Psoas muscle (tissue), 8 donors: ENCODE data around the gene MSANTD2. TPM values are rescaled to one million over a fixed set of nuclear protein-coding genes. Genes with fewer than 3 reads are reported as not detected.
"Not testable (repeated sequence)": the region's sequence is repeated elsewhere in the genome, so short reads cannot be mapped to it uniquely, and the experiment has no call there.

Experiments
- ATAC-seq, 4 donors: fragments of 200-7000 bp; cut with Tn5 transposase; one replicate each; pipeline ENCODE4 v1.9.1; 2020; ENCODE audit warnings: moderate library complexity in 3 of 4, mild to moderate bottlenecking in 2 of 4
- DNase-seq, 2 donors: peaks; one replicate each; pipeline ENCODE4 v3.0.0-alpha.2; 2020
- H3K27ac ChIP-seq: fragments of 200-600 bp; one replicate; pipeline ENCODE4 v1.8.0; 2022
- H3K27me3 ChIP-seq, 3 donors: fragments of 200-600 bp in 1 of 3; one replicate each; pipeline versions ENCODE4 v1.6.1 to v1.8.0; 2013 to 2022; ENCODE audit warnings: low read length in 2 of 3, mild to moderate bottlenecking in 2 of 3, moderate library complexity in 1 of 3; ENCODE audit not compliant: insufficient read depth in 3 of 3
- H3K36me3 ChIP-seq, 2 donors: fragments of 200-600 bp in 1 of 2; one replicate each; pipeline versions ENCODE4 v1.6.1 to v1.8.0; 2013 to 2022; ENCODE audit warnings: low read depth in 1 of 2, mild to moderate bottlenecking in 1 of 2, moderate library complexity in 1 of 2; ENCODE audit not compliant: insufficient read depth in 1 of 2
- H3K4me1 ChIP-seq: fragments of 200-600 bp; one replicate; pipeline ENCODE4 v1.8.0; 2022
- H3K4me3 ChIP-seq: fragments of 200-600 bp; one replicate; pipeline ENCODE4 v1.8.0; 2022; ENCODE audit warnings: mild to moderate bottlenecking
- H3K9me3 ChIP-seq: fragments of 200-600 bp; one replicate; pipeline ENCODE4 v1.8.0; 2022
- CTCF ChIP-seq: fragments of 200-600 bp; IDR thresholded peaks from one replicate; pipeline ENCODE4 v1.8.0; 2022; ENCODE audit warnings: antibody characterized with exemption
- WGBS, 3 donors: extraction: QIAGEN DNeasy Blood & Tissue Kit; methylation state at CpG; one replicate each; pipeline versions ENCODE4 v1.1.6 to v1.1.7; 2013; 5-methylcytosine and 5-hydroxymethylcytosine counted together
- intact Hi-C, 2 donors: fragments of 100-400 bp; cut with DNase I; formaldehyde crosslinking; loops; one replicate each; pipeline versions ENCODE4 v1.11.0 to v1.14.2; 2022
- polyA plus RNA-seq, 3 donors: library from polyadenylated mRNA; stranded (reverse); fragments of 200-250 nt; gene quantifications; one replicate each; pipeline ENCODE4 v1.2.3, GENCODE V29; 2013
- total RNA-seq, 4 donors: library from RNA; stranded (reverse); fragmentation: NEBNext Ultra II Directional in 2 of 4; extraction: Animal tissue kit (Norgen Biotek cat#: 25700) in 2 of 4; gene quantifications; one replicate each; pipeline versions ENCODE4 v1.2.1 to v1.2.4, GENCODE V29; 2021 to 2023
- donor health status: healthy with polysubstance abuse.
- donor health status: DM: no; HTN: no; CAD: no; lungs with moderate emphysema.
- donor health status: Bipolar disorder and iron deficiency.
- donor health status: healthy.
- donor health status: DM: yes; HTN: yes; CAD: no.
- donor health status: DM: no; HTN: no; CAD: no.
- donor health status: DM: no; HTN: no; CAD: no.
- donor health status: DM: yes; HTN: yes; CAD: no.

Gene MSANTD2
- total and polyA plus RNA-seq, 7 donors: 2.8 to 5.4 (median 4.0) TPM

GRCh38 chr11:124783002-124783401 is 17.2 kb downstream of the MSANTD2 start:
- WGBS, 3 donors: 90 to 98% (median 93%) methylated on average over 4 of the region's 4 CpGs
- Histone ChIP-seq H3K27me3 (no peaks in the 10 kb centered on the region), H3K36me3 (peaks cover 0 to 6% of the 10 kb centered on the region in 2 donors), H3K9me3 (no peaks in the 10 kb centered on the region), H3K4me3 (no peak overlapping the region), H3K4me1 (no peaks in the 10 kb centered on the region), H3K27ac (no peak overlapping the region)
- ATAC-seq (no peak), DNase-seq (no peak)
- intact Hi-C loops: no loop called here
- TF ChIP-seq CTCF: no peak

GRCh38 chr11:124779568-124779967 is 20.6 kb downstream of the MSANTD2 start:
- TF ChIP-seq CTCF: no peak
- WGBS, 3 donors: 62 to 69% (median 67%) methylated on average over 1 of the region's 1 CpG
- Histone ChIP-seq H3K27me3 (no peaks in the 10 kb centered on the region), H3K4me3 (no peak overlapping the region), H3K36me3 (peaks cover 0 to 6% of the 10 kb centered on the region in 2 donors), H3K27ac (no peak overlapping the region), H3K9me3 (no peaks in the 10 kb centered on the region), H3K4me1 (no peaks in the 10 kb centered on the region)
- DNase-seq (no peak), ATAC-seq (no peak)
- intact Hi-C loops: no loop called here

- no peak overlapping the region for H3K4me3 ChIP-seq
- no peaks in the 10 kb centered on the region for H3K27me3 ChIP-seq
- peaks cover 0 to 6% of the 10 kb centered on the region in 2 donors for H3K36me3 ChIP-seq
- intact Hi-C loops: no loop called here
- ATAC-seq (no peak), DNase-seq (no peak)
- no peak overlapping the region for H3K27ac ChIP-seq
- 81 to 89% (median 84%) methylated on average over 2 of the region's 2 CpGs for WGBS, 3 donors
- H3K9me3 ChIP-seq: no peaks in the 10 kb centered on the region
- no peaks in the 10 kb centered on the region for H3K4me1 ChIP-seq
- TF ChIP-seq CTCF: no peak
Measured at GRCh38 chr11:124778281-124778680, 21.9 kb downstream of the MSANTD2 start.

GRCh38 chr11:124776865-124777645 is 23.2 kb downstream of the MSANTD2 start:
- no peaks in the 10 kb centered on the region for H3K9me3 ChIP-seq
- H3K4me1 ChIP-seq: no peaks in the 10 kb centered on the region
- no peak for TF ChIP-seq CTCF
- WGBS, 3 donors: 91% methylated on average over 7 of the region's 7 CpGs
- peak overlapping the region; percentile 7 for H3K27ac ChIP-seq
- H3K4me3 ChIP-seq: no peak overlapping the region
- ATAC-seq: no peak
- intact Hi-C loops: no loop called here
- no peak for DNase-seq
- H3K36me3 ChIP-seq: peaks cover under 1 to 15% of the 10 kb centered on the region in 2 donors
- no peaks in the 10 kb centered on the region for H3K27me3 ChIP-seq

GRCh38 chr11:124770959-124771358 is 29.2 kb downstream of the MSANTD2 start:
- 97 to 98% (median 97%) methylated on average over 6 of the region's 6 CpGs for WGBS, 3 donors
- intact Hi-C loops, H3K27ac ChIP-seq, H3K4me1 ChIP-seq, H3K9me3 ChIP-seq, ATAC-seq, H3K4me3 ChIP-seq, H3K27me3 ChIP-seq, DNase-seq: not testable (repeated sequence)
- peaks cover 11 to 65% of the 10 kb centered on the region in 2 donors for H3K36me3 ChIP-seq
